A673 (cell line): ENCODE results near the gene FRMD4B. TPM values are rescaled to one million over a fixed set of nuclear protein-coding genes. Genes with fewer than 3 reads are reported as not detected.

Experiments used
- BruUV-seq: library from RNA; stranded (reverse); fragments of 400-500 nt; replicated peaks from 2 replicates; lab custom pipeline; 2021; lab: Mats Ljungman, UMichigan
- CTCF ChIA-PET: fragments of 300-600 bp; sonication (Branson Sonifier 250); formaldehyde crosslinking; loops from one replicate; lab custom pipeline; 2022; ENCODE audit warnings: antibody characterized with exemption; lab: Charles Lee
- POLR2A ChIA-PET: fragments of 300-600 bp; sonication (Branson Sonifier 250); formaldehyde crosslinking; loops from one replicate; lab custom pipeline; 2022; ENCODE audit warnings: antibody characterized with exemption; ENCODE audit not compliant: low non-redundant PET; lab: Charles Lee
- DNase-seq: peaks from one replicate; pipeline ENCODE4 v3.0.0-alpha.2; 2015; ENCODE audit warnings: low spot score
- H3K27ac ChIP-seq: fragments of 200-600 bp; sonication (generic); 2 replicates; pipeline ENCODE4 v1.5.1; 2016; ENCODE audit warnings: mixed run types, low read depth, mild to moderate bottlenecking, mixed read lengths, antibody characterized with exemption, low read length; ENCODE audit not compliant: poor library complexity, severe bottlenecking
- H3K27me3 ChIP-seq: fragments of 200-600 bp; sonication (generic); replicated peaks from 2 replicates; pipeline ENCODE4 v1.6.1; 2017; ENCODE audit warnings: mixed run types, low read depth, mild to moderate bottlenecking, mixed read lengths, antibody characterized with exemption, low read length; ENCODE audit not compliant: insufficient read depth, poor library complexity
- H3K36me3 ChIP-seq: fragments of 200-600 bp; sonication (generic); 2 replicates; pipeline ENCODE4 v1.6.1; 2016; ENCODE audit warnings: mixed run types, mild to moderate bottlenecking, mixed read lengths, antibody characterized with exemption, low read length; ENCODE audit not compliant: insufficient read depth, poor library complexity, severe bottlenecking
- H3K4me1 ChIP-seq: fragments of 200-600 bp; sonication (generic); 2 replicates; pipeline ENCODE4 v1.6.1; 2017; ENCODE audit warnings: mixed run types, mild to moderate bottlenecking, mixed read lengths, antibody characterized with exemption, low read length; ENCODE audit not compliant: insufficient read depth, poor library complexity, severe bottlenecking
- H3K4me3 ChIP-seq: fragments of 200-600 bp; sonication (generic); 2 replicates; pipeline ENCODE4 v1.5.1; 2016; ENCODE audit warnings: low read depth, mixed run types, mild to moderate bottlenecking, mixed read lengths, low read length; ENCODE audit not compliant: poor library complexity, severe bottlenecking
- H3K9me3 ChIP-seq: fragments of 200-600 bp; sonication (generic); 2 replicates; pipeline ENCODE4 v1.6.1; 2016; ENCODE audit warnings: mixed run types, low read depth, mild to moderate bottlenecking, mixed read lengths, antibody characterized with exemption, low read length; ENCODE audit not compliant: poor library complexity, severe bottlenecking
- CTCF ChIP-seq: fragments of 300-800, 200-600 bp; sonication (generic); conservative IDR thresholded peaks from 2 replicates; pipeline ENCODE4 v1.5.1; 2017; ENCODE audit warnings: low read depth, mild to moderate bottlenecking, antibody characterized with exemption, low read length, moderate library complexity, mixed read lengths
- EZH2 ChIP-seq: fragments of 200-600 bp; sonication (generic); IDR thresholded peaks from 2 replicates; pipeline ENCODE4 v1.6.1; 2017; ENCODE audit warnings: borderline replicate concordance, low read depth, mild to moderate bottlenecking, mixed read lengths, antibody characterized with exemption, low read length; ENCODE audit not compliant: poor library complexity, severe bottlenecking
- intact Hi-C: fragments of 100-400 bp; cut with micrococcal nuclease; formaldehyde crosslinking; loops from one replicate; pipeline ENCODE4 v1.10.0; 2022; ENCODE audit not compliant: unreplicated experiment
- total RNA-seq: library from RNA; stranded (reverse); gene quantifications from 2 replicates; pipeline ENCODE4 v1.2.3, GENCODE V29; 2021

The FRMD4B gene
- total RNA-seq, 1 experiment from 2014 or later = 0.21 TPM

- no peak for TF ChIP-seq CTCF
- TF ChIP-seq EZH2 = no peak
- H3K4me3 ChIP-seq = no peak overlapping the region
- no peaks in the 10 kb centered on the region for H3K4me1 ChIP-seq
- no TSS peak for BruUV-seq
- intact Hi-C loops = no loop called here
- no peak overlapping the region for H3K27ac ChIP-seq
- ChIA-PET POLR2A (no interaction called here), CTCF (no interaction called here)
- H3K9me3 ChIP-seq = no peaks in the 10 kb centered on the region
- DNase-seq = no peak
- no peaks in the 10 kb centered on the region for H3K36me3 ChIP-seq
- no peaks in the 10 kb centered on the region for H3K27me3 ChIP-seq
Observed at GRCh38 chr3:69352305-69353087, 33.4 kb downstream of the FRMD4B start.

- CTCF ChIA-PET = no interaction called here
- Histone ChIP-seq H3K27me3 (no peaks in the 10 kb centered on the region), H3K4me1 (no peaks in the 10 kb centered on the region), H3K27ac (no peak overlapping the region), H3K9me3 (no peaks in the 10 kb centered on the region), H3K4me3 (no peak overlapping the region), H3K36me3 (no peaks in the 10 kb centered on the region)
- TF ChIP-seq EZH2 (no peak), CTCF (no peak)
- no peak for DNase-seq
- POLR2A ChIA-PET = no interaction called here
- intact Hi-C loops = no loop called here
- BruUV-seq = no TSS peak
Observed at GRCh38 chr3:69343875-69344274, 42.0 kb downstream of the FRMD4B start.

GRCh38 chr3:69342074-69342473, 43.8 kb downstream of the FRMD4B start:
- BruUV-seq = no TSS peak
- ChIA-PET CTCF (no interaction called here), POLR2A (interaction anchor here (0.6 kb wide), 1 partner anchor 92 kb away, joined by 5 read pairs; no protein-coding TSS in a partner anchor)
- H3K27me3 ChIP-seq = no peaks in the 10 kb centered on the region
- DNase-seq = no peak
- H3K27ac ChIP-seq = no peak overlapping the region
- no peak for TF ChIP-seq CTCF
- TF ChIP-seq EZH2 = no peak
- no peaks in the 10 kb centered on the region for H3K36me3 ChIP-seq
- no peaks in the 10 kb centered on the region for H3K4me1 ChIP-seq
- H3K9me3 ChIP-seq = no peaks in the 10 kb centered on the region
- intact Hi-C loops = no loop called here
- no peak overlapping the region for H3K4me3 ChIP-seq
